ENCODE data around the gene PCDHGA7. TPM values are rescaled to one million over a fixed set of nuclear protein-coding genes. Genes with fewer than 3 reads are reported as not detected.
A peak's percentile ranks its signal among the peaks of the same experiment; 100 is the strongest.
"Not testable (repeated sequence)": the region's sequence is repeated elsewhere in the genome, so short reads cannot be mapped to it uniquely, and the experiment has no call there.

Gene PCDHGA7
- total and polyA plus RNA-seq, 5 donors: 1.8 to 5.2 (median 4.3) TPM

- Histone ChIP-seq H3K27me3 (ENCODE audit: control insufficient read depth, insufficient read depth) (no peaks in the 10 kb centered on the region), H3K9me3 (ENCODE audit: control insufficient read depth, low read length) (peaks cover 16% of the 10 kb centered on the region), H3K27ac (ENCODE audit: low read length) (no peak within 1 kb of the TSS), H3K4me3 (ENCODE audit: low read length) (peak within 1 kb of the TSS; percentile 49), H3K4me1 (ENCODE audit: control insufficient read depth, insufficient read depth, low read length) (peaks cover 2% of the 10 kb centered on the region)
- peak in 1 of 3 donors; percentile 56 for DNase-seq
- intact Hi-C loops (cut with DNase I): loop anchor here in 2 of 4 donors (10.0 kb wide), 2 partner anchors 46 to 104 kb away; partner anchors contain the start of genes PCDHGA6 (in 1 of the 2) and PCDHGB3 (in 1 of the 2)
- ATAC-seq: peak in 1 of 2 donors; percentile 39
- WGBS: 13% methylated on average over 42 of the region's 42 CpGs
These were observed 38.4 kb downstream of the PCDHGA7 start, which contains the start of gene PCDHGA11 for GRCh38 chr5:141420855-141421488. Gene PCDHGA11, plus strand, starts transcription at chr5:141421051. Its CDS starts 177 bp downstream, at chr5:141421228.

- intact Hi-C loops (cut with DNase I): loop anchor here in 2 of 4 donors (10.0 kb wide), 2 partner anchors 47 to 103 kb away; partner anchors contain the start of genes PCDHGA6 (in 1 of the 2) and PCDHGB3 (in 1 of the 2)
- no peak overlapping the region for H3K27ac ChIP-seq (ENCODE audit: low read length)
- peak overlapping the region; percentile 49 for H3K4me3 ChIP-seq (ENCODE audit: low read length)
- ATAC-seq (no peak), DNase-seq (no peak)
- H3K4me1 ChIP-seq (ENCODE audit: control insufficient read depth, insufficient read depth, low read length): peaks cover 2% of the 10 kb centered on the region
- WGBS: 14% methylated on average over 13 of the region's 13 CpGs
- peaks cover 19% of the 10 kb centered on the region for H3K9me3 ChIP-seq (ENCODE audit: control insufficient read depth, low read length)
- no peaks in the 10 kb centered on the region for H3K27me3 ChIP-seq (ENCODE audit: control insufficient read depth, insufficient read depth)
These were observed 38.9 kb downstream of the PCDHGA7 start for GRCh38 chr5:141421489-141421855.

GRCh38 chr5:141422742-141423291 lies 40.3 kb downstream of the PCDHGA7 start:
- Histone ChIP-seq H3K4me3 (ENCODE audit: low read length) (no peak overlapping the region), H3K27ac (ENCODE audit: low read length) (no peak overlapping the region), H3K27me3 (ENCODE audit: control insufficient read depth, insufficient read depth) (no peaks in the 10 kb centered on the region), H3K4me1 (ENCODE audit: control insufficient read depth, insufficient read depth, low read length) (peaks cover 2% of the 10 kb centered on the region), H3K9me3 (ENCODE audit: control insufficient read depth, low read length) (peaks cover 24% of the 10 kb centered on the region)
- intact Hi-C loops (cut with DNase I): loop anchor here in 2 of 4 donors (10.0 kb wide), 2 partner anchors 48 to 102 kb away; partner anchors contain the start of genes PCDHGA6 (in 1 of the 2) and PCDHGB3 (in 1 of the 2)
- ATAC-seq (no peak), DNase-seq (peak in 1 of 3 donors; percentile 40)
- WGBS: 23% methylated on average over 42 of the region's 42 CpGs

- 42% methylated on average over 53 of the region's 53 CpGs for WGBS
- DNase-seq: peak in 1 of 3 donors; percentile 41
- Histone ChIP-seq H3K27me3 (ENCODE audit: control insufficient read depth, insufficient read depth) (no peaks in the 10 kb centered on the region), H3K4me3 (ENCODE audit: low read length) (no peak overlapping the region), H3K27ac (ENCODE audit: low read length) (no peak overlapping the region), H3K9me3 (ENCODE audit: control insufficient read depth, low read length) (peaks cover 13% of the 10 kb centered on the region), H3K4me1 (ENCODE audit: control insufficient read depth, insufficient read depth, low read length) (no peaks in the 10 kb centered on the region)
- ATAC-seq: no peak
- intact Hi-C loops (cut with DNase I): loop anchor here in 2 of 4 donors (5.0 to 10.0 kb wide), 3 partner anchors 53 to 129 kb away; partner anchors contain the start of genes PCDHGA6 (in 1 of the 2) and PCDHGB3 (in 1 of the 2)
These were observed 45.4 kb downstream of the PCDHGA7 start for GRCh38 chr5:141427783-141428426.

- intact Hi-C loops (cut with DNase I): loop anchor here in 1 of 4 donors (5.0 kb wide), 1 partner anchor 92 kb away; no protein-coding TSS in a partner anchor
- peaks cover 11% of the 10 kb centered on the region for H3K9me3 ChIP-seq (ENCODE audit: control insufficient read depth, low read length)
- no peak within 1 kb of the TSS for H3K27ac ChIP-seq (ENCODE audit: low read length)
- ATAC-seq (peak; percentile 86 to 89), DNase-seq (peak; percentile 66 to 81 (median 75))
- 12% methylated on average over 33 of the region's 33 CpGs for WGBS
- H3K27me3 ChIP-seq (ENCODE audit: control insufficient read depth, insufficient read depth): no peaks in the 10 kb centered on the region
- peak within 1 kb of the TSS; percentile 1 for H3K4me3 ChIP-seq (ENCODE audit: low read length)
- no peaks in the 10 kb centered on the region for H3K4me1 ChIP-seq (ENCODE audit: control insufficient read depth, insufficient read depth, low read length)
These were observed 48.0 kb downstream of the PCDHGA7 start, which contains the start of gene PCDHGA12 for GRCh38 chr5:141430332-141431113. Gene PCDHGA12, plus strand, starts transcription at chr5:141430507. Its CDS starts 253 bp downstream, at chr5:141430760.

- H3K4me1 ChIP-seq (ENCODE audit: control insufficient read depth, insufficient read depth, low read length): no peaks in the 10 kb centered on the region
- intact Hi-C loops (cut with DNase I): loop anchor here in 1 of 4 donors (5.0 kb wide), 1 partner anchor 91 kb away; no protein-coding TSS in a partner anchor
- ATAC-seq: peak in 1 of 2 donors; percentile 56
- no peak overlapping the region for H3K27ac ChIP-seq (ENCODE audit: low read length)
- peak in 1 of 3 donors; percentile 67 for DNase-seq
- H3K4me3 ChIP-seq (ENCODE audit: low read length): peak overlapping the region; percentile 1
- no peaks in the 10 kb centered on the region for H3K27me3 ChIP-seq (ENCODE audit: control insufficient read depth, insufficient read depth)
- WGBS: 10% methylated on average over 37 of the region's 37 CpGs
- peaks cover 9% of the 10 kb centered on the region for H3K9me3 ChIP-seq (ENCODE audit: control insufficient read depth, low read length)
These were observed 48.7 kb downstream of the PCDHGA7 start for GRCh38 chr5:141431286-141431685.

GRCh38 chr5:141432308-141432707 lies 49.8 kb downstream of the PCDHGA7 start:
- not testable (repeated sequence) for H3K4me3 ChIP-seq (ENCODE audit: low read length); DNase-seq; H3K27ac ChIP-seq (ENCODE audit: low read length); ATAC-seq; H3K9me3 ChIP-seq (ENCODE audit: control insufficient read depth, low read length); H3K4me1 ChIP-seq (ENCODE audit: control insufficient read depth, insufficient read depth, low read length); H3K27me3 ChIP-seq (ENCODE audit: control insufficient read depth, insufficient read depth)
- 26% methylated on average over 36 of the region's 38 CpGs for WGBS
- intact Hi-C loops (cut with DNase I): loop anchor here in 1 of 4 donors (5.0 kb wide), 1 partner anchor 90 kb away; no protein-coding TSS in a partner anchor

- intact Hi-C loops (cut with DNase I): loop anchor here in 1 of 4 donors (5.0 kb wide), 1 partner anchor 90 kb away; no protein-coding TSS in a partner anchor
- H3K9me3 ChIP-seq (ENCODE audit: control insufficient read depth, low read length); DNase-seq; H3K27ac ChIP-seq (ENCODE audit: low read length); H3K4me3 ChIP-seq (ENCODE audit: low read length); H3K4me1 ChIP-seq (ENCODE audit: control insufficient read depth, insufficient read depth, low read length); H3K27me3 ChIP-seq (ENCODE audit: control insufficient read depth, insufficient read depth); ATAC-seq: not testable (repeated sequence)
- 26% methylated on average over 29 of the region's 29 CpGs for WGBS
These were observed 50.2 kb downstream of the PCDHGA7 start for GRCh38 chr5:141432726-141433125.

GRCh38 chr5:141434006-141434405 lies 51.5 kb downstream of the PCDHGA7 start:
- ATAC-seq: no peak
- no peak for DNase-seq
- H3K27ac ChIP-seq (ENCODE audit: low read length): no peak overlapping the region
- intact Hi-C loops (cut with DNase I): loop anchor here in 1 of 4 donors (5.0 kb wide), 1 partner anchor 88 kb away; no protein-coding TSS in a partner anchor
- H3K9me3 ChIP-seq (ENCODE audit: control insufficient read depth, low read length): no peaks in the 10 kb centered on the region
- H3K4me3 ChIP-seq (ENCODE audit: low read length): no peak overlapping the region
- no peaks in the 10 kb centered on the region for H3K27me3 ChIP-seq (ENCODE audit: control insufficient read depth, insufficient read depth)
- WGBS: 79% methylated on average over 2 of the region's 2 CpGs
- H3K4me1 ChIP-seq (ENCODE audit: control insufficient read depth, insufficient read depth, low read length): no peaks in the 10 kb centered on the region

Data from right cardiac atrium (tissue), 5 donors.